ENCODE results near the gene CHORDC1. TPM values are rescaled to one million over a fixed set of nuclear protein-coding genes. Genes with fewer than 3 reads are reported as not detected.

CHORDC1 gene
- polyA plus RNA-seq, 1 of the 3 experiments (the other 2 are of a cell fraction): 12.1 TPM

Other genes with a start within 250 kb of the CHORDC1 start
- gene TRIM49C, start 191.9 kb downstream of the CHORDC1 start, polyA plus RNA-seq (2012; rRNA removed): not detected in 2 replicates
- not detected in 2 replicates for gene UBTFL1, start 137.1 kb downstream of the CHORDC1 start, polyA plus RNA-seq (2012; rRNA removed)
- 0.74 and 1.1 TPM in 2 replicates for gene NAALAD2, start 88.4 kb downstream of the CHORDC1 start, polyA plus RNA-seq (2012; rRNA removed)